Transverse colon (tissue), 4 donors: ENCODE results near the gene STMN3. TPM values are rescaled to one million over a fixed set of nuclear protein-coding genes. Genes with fewer than 3 reads are reported as not detected.
A peak's percentile ranks its signal among the peaks of the same experiment; 100 is the strongest.
"Not testable (repeated sequence)": the region's sequence is repeated elsewhere in the genome, so short reads cannot be mapped to it uniquely, and the experiment has no call there.

Experiments used
- DNase-seq: peaks from one replicate; pipeline ENCODE4 v3.0.0-alpha.2; 2019
- H3K27ac ChIP-seq, 4 donors: fragments of 200-600 bp; sonication (generic); 2 replicates each; pipeline ENCODE4 v1.5.1; 2016 to 2018; ENCODE audit warnings: inconsistent platforms in 4 of 4
- H3K27me3 ChIP-seq: fragments of 200-600 bp; sonication (generic); 2 replicates; pipeline ENCODE4 v1.5.1; 2017; ENCODE audit warnings: inconsistent platforms
- H3K36me3 ChIP-seq, 4 donors: fragments of 200-600 bp; sonication (generic); 2 replicates each; pipeline ENCODE4 v1.5.1; 2017 to 2019; ENCODE audit warnings: inconsistent platforms in 4 of 4
- H3K4me1 ChIP-seq, 4 donors: fragments of 200-600 bp; sonication (generic); 2 replicates each; pipeline ENCODE4 v1.5.1; 2017 to 2020; ENCODE audit warnings: inconsistent platforms in 4 of 4
- H3K4me3 ChIP-seq, 4 donors: fragments of 200-600 bp; sonication (generic); 1 replicate in 1 of 4; 2 replicates in 3 of 4; pipeline versions ENCODE4 v1.5.1 to v1.6.1; 2017 to 2019; ENCODE audit warnings: inconsistent platforms in 4 of 4
- H3K9me3 ChIP-seq, 2 donors: fragments of 200-600 bp; sonication (generic); 2 replicates each; pipeline ENCODE4 v1.5.1; 2017 to 2019; ENCODE audit warnings: inconsistent platforms in 2 of 2
- CTCF ChIP-seq, 5 experiments: fragments of 200-600 bp in 3 of 5; fragments of 450-650 bp in 2 of 5; sonication (generic) in 3 of 5; IDR thresholded peaks; 1 replicate in 2 of 5; 2 replicates in 3 of 5; pipeline ENCODE4 v1.5.1; 2016 to 2017; ENCODE audit warnings: antibody characterized with exemption in 5 of 5, inconsistent platforms in 3 of 5, mild to moderate bottlenecking in 2 of 5, moderate library complexity in 1 of 5
- EP300 ChIP-seq: sonication (generic); formaldehyde crosslinking; IDR thresholded peaks from one replicate; pipeline ENCODE4 v1.6.1; 2017; ENCODE audit warnings: antibody characterized with exemption, low read depth
- POLR2A ChIP-seq: fragments of 450-650 bp; IDR thresholded peaks from one replicate; pipeline ENCODE4 v1.6.1; 2016; ENCODE audit warnings: antibody characterized with exemption, mild to moderate bottlenecking, moderate library complexity
- POLR2AphosphoS5 ChIP-seq, 3 donors: sonication (generic); formaldehyde crosslinking; IDR thresholded peaks; one replicate each; pipeline ENCODE4 v1.6.1; 2016; ENCODE audit warnings: antibody characterized with exemption in 3 of 3
- WGBS, 2 donors: methylation state at CpG; one replicate each; pipeline ENCODE4 v1.1.5; 2018; ENCODE audit warnings: low coverage in 1 of 2; 5-methylcytosine and 5-hydroxymethylcytosine counted together
- in situ Hi-C, 4 donors: fragments of 200-750 bp; cut with MboI; loops; one replicate each; pipeline versions ENCODE4 v1.15.0 to v1.15.1; 2017; ENCODE audit warnings: low sequenced_read_pairs in 3 of 4, low pct_ligation_motif_present in 1 of 4, low pct_unique_long_range_greater_than_20kb in 1 of 4
- intact Hi-C: fragments of 100-400 bp; cut with DNase I; formaldehyde crosslinking; loops from one replicate; pipeline ENCODE4 v1.15.1; 2023; ENCODE audit warnings: low total_unique reads
- total RNA-seq, 4 donors: library from RNA; depleted of rRNA; stranded (reverse); fragments of >200 nt; gene quantifications; one replicate each; pipeline ENCODE4 v1.1.0, GENCODE V29; 2016

STMN3 gene
- total RNA-seq, 4 donors from 2014 or later, result 0.75 to 7.1 (median 4.4) TPM

GRCh38 chr20:63618291-63618980 is 34.8 kb downstream of the STMN3 start:
- Histone ChIP-seq H3K27me3 (no peaks in the 10 kb centered on the region), H3K9me3 (no peaks in the 10 kb centered on the region), H3K27ac (no peak overlapping the region), H3K4me3 (no peak overlapping the region), H3K36me3 (peaks cover 0 to 24% (median 4%) of the 10 kb centered on the region in 4 donors), H3K4me1 (no peaks in the 10 kb centered on the region)
- 92% methylated on average over 11 of the region's 11 CpGs; no CpG with 5 or more reads in 1 of the 2 donors for WGBS, 2 donors
- DNase-seq, result no peak
- in situ Hi-C loops, result no loop called here
- no peak for TF ChIP-seq POLR2AphosphoS5 (IDR thresholded peaks at IDR 0.05)
- no peak for TF ChIP-seq CTCF (IDR thresholded peaks at IDR 0.05)
- no peak for TF ChIP-seq EP300
- no peak for TF ChIP-seq POLR2A
- intact Hi-C loops, result no loop called here

GRCh38 chr20:63617876-63618265 is 35.4 kb downstream of the STMN3 start:
- H3K27me3 ChIP-seq, result no peaks in the 10 kb centered on the region

GRCh38 chr20:63617092-63617875 is 35.9 kb downstream of the STMN3 start:
- in situ Hi-C loops, result no loop called here
- peaks cover 0 to 24% (median 4%) of the 10 kb centered on the region in 4 donors for H3K36me3 ChIP-seq
- H3K27ac ChIP-seq, result no peak overlapping the region
- TF ChIP-seq EP300 (no peak), POLR2AphosphoS5 (IDR thresholded peaks at IDR 0.05) (no peak), POLR2A (no peak), CTCF (IDR thresholded peaks at IDR 0.05) (no peak)
- WGBS, 2 donors, result 91% methylated on average over 31 of the region's 41 CpGs; no CpG with 5 or more reads in 1 of the 2 donors
- H3K4me3 ChIP-seq, result no peak overlapping the region
- H3K9me3 ChIP-seq, result no peaks in the 10 kb centered on the region
- H3K4me1 ChIP-seq, result no peaks in the 10 kb centered on the region
- no peaks in the 10 kb centered on the region for H3K27me3 ChIP-seq
- no peak for DNase-seq
- intact Hi-C loops, result no loop called here

More at GRCh38 chr20:63617876-63618265, 35.4 kb downstream of the STMN3 start:
- Histone ChIP-seq H3K4me3 (no peak overlapping the region), H3K36me3 (peaks cover 0 to 24% (median 4%) of the 10 kb centered on the region in 4 donors), H3K9me3 (no peaks in the 10 kb centered on the region), H3K4me1 (no peaks in the 10 kb centered on the region), H3K27ac (no peak overlapping the region)
- WGBS, 2 donors, result 91 to 100% methylated on average over 2 to 8 of the region's 8 CpGs
- no peak for DNase-seq
- TF ChIP-seq EP300 (no peak), CTCF (IDR thresholded peaks at IDR 0.05) (no peak), POLR2AphosphoS5 (IDR thresholded peaks at IDR 0.05) (no peak)
- intact Hi-C loops (no loop called here), in situ Hi-C loops (no loop called here)

GRCh38 chr20:63613863-63614594 is 39.2 kb downstream of the STMN3 start:
- in situ Hi-C loops, H3K27me3 ChIP-seq, H3K4me1 ChIP-seq, DNase-seq, intact Hi-C loops, H3K4me3 ChIP-seq, H3K27ac ChIP-seq, H3K9me3 ChIP-seq: not testable (repeated sequence)
- H3K36me3 ChIP-seq, result peaks cover 0 to 24% (median 4%) of the 10 kb centered on the region in 4 donors
- peak in 3 of 5 experiments; percentile 13 to 54 (median 28) for TF ChIP-seq CTCF (IDR thresholded peaks at IDR 0.05)
- WGBS, 2 donors, result 91 to 98% methylated on average over 6 to 18 of the region's 18 CpGs
